ENCODE measurements around the gene BAIAP2.
A peak's percentile ranks its signal among the peaks of the same experiment; 100 is the strongest.

The BAIAP2 gene

GRCh38 chr17:81114351-81115093, 79.6 kb downstream of the BAIAP2 start:
- H3K4me3 ChIP-seq (replicated peaks in 1 of 2; ENCODE audit: low read depth in 2 of 2, low read length in 2 of 2): no peak overlapping the region
- TF ChIP-seq CTCF (IDR thresholded peaks at IDR 0.05; ENCODE audit: low read depth, low read length): no peak
- no peak for DNase-seq (ENCODE audit: low read depth in 2 of 2)

- no peak for TF ChIP-seq CTCF (IDR thresholded peaks at IDR 0.05; ENCODE audit: low read depth, low read length)
- H3K4me3 ChIP-seq (replicated peaks in 1 of 2; ENCODE audit: low read depth in 2 of 2, low read length in 2 of 2): no peak overlapping the region
- no peak for DNase-seq (ENCODE audit: low read depth in 2 of 2)
Observed at GRCh38 chr17:81115219-81115618, 80.3 kb downstream of the BAIAP2 start.

- no peak overlapping the region for H3K4me3 ChIP-seq (replicated peaks in 1 of 2; ENCODE audit: low read depth in 2 of 2, low read length in 2 of 2)
- no peak for DNase-seq (ENCODE audit: low read depth in 2 of 2)
- TF ChIP-seq CTCF (IDR thresholded peaks at IDR 0.05; ENCODE audit: low read depth, low read length): no peak
Observed at GRCh38 chr17:81115749-81116464, 81.0 kb downstream of the BAIAP2 start.

GRCh38 chr17:81116704-81117103, 81.8 kb downstream of the BAIAP2 start:
- no peak overlapping the region for H3K4me3 ChIP-seq (replicated peaks in 1 of 2; ENCODE audit: low read depth in 2 of 2, low read length in 2 of 2)
- DNase-seq (ENCODE audit: low read depth in 2 of 2): no peak
- no peak for TF ChIP-seq CTCF (IDR thresholded peaks at IDR 0.05; ENCODE audit: low read depth, low read length)

GRCh38 chr17:81117672-81118198, 82.8 kb downstream of the BAIAP2 start:
- no peak for DNase-seq (ENCODE audit: low read depth in 2 of 2)
- no peak overlapping the region for H3K4me3 ChIP-seq (replicated peaks in 1 of 2; ENCODE audit: low read depth in 2 of 2, low read length in 2 of 2)
- TF ChIP-seq CTCF (IDR thresholded peaks at IDR 0.05; ENCODE audit: low read depth, low read length): no peak

GRCh38 chr17:81118308-81119221, 83.6 kb downstream of the BAIAP2 start:
- peak overlapping the region; percentile 43 to 60 for H3K4me3 ChIP-seq (replicated peaks in 1 of 2; ENCODE audit: low read depth in 2 of 2, low read length in 2 of 2)
- no peak for DNase-seq (ENCODE audit: low read depth in 2 of 2)

More at GRCh38 chr17:81118308-81119221, 83.6 kb downstream of the BAIAP2 start:
- no peak for TF ChIP-seq CTCF (IDR thresholded peaks at IDR 0.05; ENCODE audit: low read depth, low read length)
